ENCODE measurements around the gene CYP1B1.

Gene CYP1B1

GRCh38 chr2:38074764-38075506 is 1.0 kb downstream of the CYP1B1 start:
- DNase-seq (ENCODE audit: low read depth), result no peak

GRCh38 chr2:38074058-38074763 is 1.7 kb downstream of the CYP1B1 start:
- DNase-seq (ENCODE audit: low read depth), result no peak

GRCh38 chr2:38073211-38074057 is 2.5 kb downstream of the CYP1B1 start:
- DNase-seq (ENCODE audit: low read depth), result no peak

GRCh38 chr2:38070438-38070837 is 5.5 kb downstream of the CYP1B1 start:
- no peak for DNase-seq (ENCODE audit: low read depth)

- DNase-seq (ENCODE audit: low read depth), result no peak
Observed at GRCh38 chr2:38068234-38068633, 7.7 kb downstream of the CYP1B1 start.

GRCh38 chr2:38066421-38067115 is 9.4 kb downstream of the CYP1B1 start:
- DNase-seq (ENCODE audit: low read depth), result no peak

- DNase-seq (ENCODE audit: low read depth), result no peak
Observed at GRCh38 chr2:38065502-38066135, 10.3 kb downstream of the CYP1B1 start.

- no peak for DNase-seq (ENCODE audit: low read depth)
Observed at GRCh38 chr2:38064801-38065501, 11.0 kb downstream of the CYP1B1 start.

- no peak for DNase-seq (ENCODE audit: low read depth)
Observed at GRCh38 chr2:38060236-38061018, 15.5 kb downstream of the CYP1B1 start.

- DNase-seq (ENCODE audit: low read depth), result no peak
Observed at GRCh38 chr2:38057651-38058410, 18.1 kb downstream of the CYP1B1 start.

GRCh38 chr2:38056216-38056615 is 19.7 kb downstream of the CYP1B1 start:
- no peak for DNase-seq (ENCODE audit: low read depth)

GRCh38 chr2:38045811-38046210 is 30.1 kb downstream of the CYP1B1 start:
- DNase-seq (ENCODE audit: low read depth), result no peak

- DNase-seq (ENCODE audit: low read depth), result peak; percentile 33
Observed at GRCh38 chr2:38039121-38039910, 36.6 kb downstream of the CYP1B1 start.

GRCh38 chr2:38038682-38039081 is 37.3 kb downstream of the CYP1B1 start:
- DNase-seq (ENCODE audit: low read depth), result no peak

- DNase-seq (ENCODE audit: low read depth), result no peak
Observed at GRCh38 chr2:38037757-38038621, 38.0 kb downstream of the CYP1B1 start.

GRCh38 chr2:38037325-38037724 is 38.6 kb downstream of the CYP1B1 start:
- no peak for DNase-seq (ENCODE audit: low read depth)

GRCh38 chr2:38035968-38036367 is 40.0 kb downstream of the CYP1B1 start:
- DNase-seq (ENCODE audit: low read depth), result no peak

GRCh38 chr2:38033646-38034045 is 42.3 kb downstream of the CYP1B1 start:
- DNase-seq (ENCODE audit: low read depth), result no peak

Data from HS-5 (cell line).